Activated naive CD4-positive, alpha-beta T cell treated with anti-CD3 and anti-CD28 coated beads, Interleukin-2, amount 50 U/mL, for 16 hours (primary cell): ENCODE results near the gene RPL41.
"Not testable (repeated sequence)": the region's sequence is repeated elsewhere in the genome, so short reads cannot be mapped to it uniquely, and the experiment has no call there.

ENCODE experiments used
- DNase-seq: peaks from one replicate; pipeline ENCODE4 v3.0.0-alpha.2; 2020

Gene RPL41

DNA sequence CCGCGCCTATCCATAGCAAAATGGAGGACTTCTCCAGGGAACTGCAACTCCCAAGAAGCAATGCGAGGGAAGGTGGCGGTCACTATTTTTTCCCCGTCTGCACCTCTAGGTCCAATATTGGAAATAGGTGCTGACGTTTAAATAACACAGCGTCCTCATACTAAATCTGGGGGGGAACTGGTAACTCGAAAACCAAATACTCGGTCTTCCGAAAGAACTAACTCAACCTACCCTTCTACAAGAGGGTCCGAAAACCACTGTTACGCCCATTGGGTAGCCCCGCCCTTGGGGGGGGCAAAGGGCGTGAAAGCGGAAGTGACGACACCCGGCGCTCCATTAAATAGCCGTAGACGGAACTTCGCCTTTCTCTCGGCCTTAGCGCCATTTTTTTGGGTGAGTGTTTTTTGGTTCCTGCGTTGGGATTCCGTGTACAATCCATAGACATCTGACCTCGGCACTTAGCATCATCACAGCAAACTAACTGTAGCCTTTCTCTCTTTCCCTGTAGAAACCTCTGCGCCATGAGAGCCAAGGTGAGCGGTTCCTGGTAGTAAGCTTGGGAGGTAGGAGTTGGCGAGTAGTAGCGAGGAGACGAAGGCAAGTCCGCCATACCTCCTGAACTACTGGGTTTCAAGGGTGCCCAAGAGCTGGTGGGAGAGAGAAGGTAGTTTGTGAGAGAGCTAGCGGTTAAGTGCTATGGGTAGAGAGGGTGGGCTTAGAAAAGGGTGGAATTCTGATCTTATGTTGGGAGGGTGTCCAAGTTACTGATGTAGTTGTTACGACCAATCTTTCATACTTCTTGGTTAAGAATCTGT is at the start of gene RPL41:
Gene RPL41, plus strand, starts transcription at position 367 of the 815 bp plus-strand sequence.
- DNase-seq = peak; percentile 91

DNA sequence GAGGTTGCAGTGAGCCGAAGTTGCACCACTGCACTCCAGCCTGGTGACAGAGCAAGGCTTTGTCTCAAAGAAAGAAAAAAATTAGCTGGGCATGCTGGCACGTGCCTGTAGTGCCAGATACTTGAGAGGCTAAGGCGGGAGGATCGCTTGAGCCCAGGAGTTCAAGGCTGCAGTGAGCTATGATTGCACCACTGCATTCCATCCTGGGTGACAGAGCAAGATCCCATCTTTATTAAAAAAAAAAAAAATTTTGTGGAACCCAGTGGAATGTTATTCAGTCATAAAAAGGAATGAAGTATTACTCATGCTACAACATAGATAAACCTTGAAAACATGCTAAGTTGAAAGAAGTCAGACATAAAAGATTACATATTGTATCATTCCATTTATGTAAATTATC is 44.8 kb upstream of the RPL41 start:
- no peak for DNase-seq

DNA sequence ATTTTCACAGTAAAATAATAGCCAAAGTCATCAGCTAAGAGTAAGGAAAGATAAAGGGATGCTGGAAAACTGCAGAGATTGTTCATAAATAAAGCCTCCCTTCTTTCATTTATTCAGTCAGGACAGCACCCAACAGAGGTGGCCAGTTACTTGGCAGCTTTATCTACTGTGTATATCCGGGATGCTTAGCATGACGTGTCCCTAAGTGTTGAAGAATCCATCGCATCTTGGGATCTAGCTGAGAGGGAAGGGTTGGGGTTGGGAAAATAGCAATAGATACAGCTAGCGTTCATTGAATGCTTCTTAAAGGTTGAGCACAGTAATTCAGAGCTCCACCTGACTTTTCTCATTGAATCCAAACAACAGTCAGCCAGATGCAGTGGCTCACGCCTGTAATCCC is 42.0 kb upstream of the RPL41 start:
- no peak for DNase-seq

DNA sequence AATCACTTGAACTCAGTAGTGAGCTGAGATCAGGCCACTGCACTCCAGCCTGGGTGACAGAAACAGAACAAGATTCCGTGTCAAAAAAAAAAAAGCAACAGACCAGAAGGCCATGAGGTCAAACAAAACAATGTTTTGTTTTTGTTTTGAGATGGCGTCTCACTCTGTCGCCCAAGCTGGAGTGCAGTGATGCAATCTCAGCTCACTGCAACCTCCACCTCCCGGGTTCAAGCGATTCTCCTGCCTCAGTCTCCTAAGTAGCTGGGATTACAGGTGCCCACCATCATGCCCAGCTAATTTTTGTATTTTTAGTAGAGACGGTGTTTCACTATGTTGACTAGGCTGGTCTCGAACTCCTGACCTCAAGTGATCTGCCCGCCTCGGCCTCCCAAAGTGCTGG is 38.5 kb upstream of the RPL41 start:
- not testable (repeated sequence) for DNase-seq

DNA sequence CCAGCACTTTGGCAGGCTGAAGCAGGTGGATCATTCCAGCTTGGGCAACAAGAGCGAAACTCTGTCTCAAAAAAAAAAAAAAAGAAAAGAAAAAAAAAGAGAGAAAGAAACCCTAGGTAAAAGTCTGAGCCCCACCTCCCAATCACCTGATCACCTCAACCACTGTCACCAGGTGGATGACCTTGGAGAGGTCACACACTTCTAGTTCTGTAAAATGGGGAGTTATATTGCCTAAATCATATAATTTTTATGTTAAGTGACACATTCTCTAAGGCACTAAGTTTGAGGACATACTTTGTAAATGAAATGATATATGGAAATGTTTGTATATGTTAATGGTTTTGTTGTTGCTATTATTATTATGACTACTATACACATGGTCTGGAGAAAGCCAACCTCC is 38.0 kb upstream of the RPL41 start:
- no peak for DNase-seq

DNA sequence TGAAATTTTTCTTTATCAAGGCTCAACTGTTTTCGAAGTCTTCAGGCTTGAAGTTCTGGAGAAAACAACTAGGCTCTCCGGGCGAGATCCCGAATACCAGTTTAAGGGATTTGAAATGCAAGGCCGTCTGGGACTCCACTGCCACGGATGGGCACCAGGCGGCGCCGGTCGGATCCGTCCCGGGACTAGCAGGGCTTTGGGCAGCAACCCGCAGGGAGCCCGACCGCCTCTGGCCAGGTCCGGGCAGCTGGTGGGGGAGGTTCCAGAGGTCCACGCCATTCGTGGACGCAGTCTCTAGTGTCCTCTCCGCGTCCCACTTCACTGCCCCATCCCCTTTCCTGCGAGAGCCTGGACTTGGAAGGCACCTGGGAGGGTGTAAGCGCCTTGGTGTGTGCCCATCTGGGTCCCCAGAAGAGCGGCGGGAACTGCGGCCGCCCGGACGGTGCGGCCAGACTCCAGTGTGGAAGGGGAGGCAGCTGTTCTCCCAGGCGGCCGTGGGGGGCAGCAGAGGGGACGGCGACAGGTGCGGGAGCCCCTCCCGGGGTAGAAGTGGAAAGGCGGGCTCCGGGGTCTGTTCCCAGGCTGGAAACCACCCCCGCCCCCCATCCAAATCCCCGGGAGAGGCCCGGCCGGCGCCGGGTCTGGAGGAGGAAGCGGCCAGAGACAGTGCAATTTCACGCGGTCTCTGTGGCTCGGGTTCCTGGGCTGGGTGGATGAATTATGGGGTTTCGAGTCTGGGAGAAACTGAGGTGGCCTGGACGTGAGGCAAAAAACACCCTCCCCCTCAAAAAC is 37.3 kb upstream of the RPL41 start:
- peak; percentile 58 for DNase-seq

DNA sequence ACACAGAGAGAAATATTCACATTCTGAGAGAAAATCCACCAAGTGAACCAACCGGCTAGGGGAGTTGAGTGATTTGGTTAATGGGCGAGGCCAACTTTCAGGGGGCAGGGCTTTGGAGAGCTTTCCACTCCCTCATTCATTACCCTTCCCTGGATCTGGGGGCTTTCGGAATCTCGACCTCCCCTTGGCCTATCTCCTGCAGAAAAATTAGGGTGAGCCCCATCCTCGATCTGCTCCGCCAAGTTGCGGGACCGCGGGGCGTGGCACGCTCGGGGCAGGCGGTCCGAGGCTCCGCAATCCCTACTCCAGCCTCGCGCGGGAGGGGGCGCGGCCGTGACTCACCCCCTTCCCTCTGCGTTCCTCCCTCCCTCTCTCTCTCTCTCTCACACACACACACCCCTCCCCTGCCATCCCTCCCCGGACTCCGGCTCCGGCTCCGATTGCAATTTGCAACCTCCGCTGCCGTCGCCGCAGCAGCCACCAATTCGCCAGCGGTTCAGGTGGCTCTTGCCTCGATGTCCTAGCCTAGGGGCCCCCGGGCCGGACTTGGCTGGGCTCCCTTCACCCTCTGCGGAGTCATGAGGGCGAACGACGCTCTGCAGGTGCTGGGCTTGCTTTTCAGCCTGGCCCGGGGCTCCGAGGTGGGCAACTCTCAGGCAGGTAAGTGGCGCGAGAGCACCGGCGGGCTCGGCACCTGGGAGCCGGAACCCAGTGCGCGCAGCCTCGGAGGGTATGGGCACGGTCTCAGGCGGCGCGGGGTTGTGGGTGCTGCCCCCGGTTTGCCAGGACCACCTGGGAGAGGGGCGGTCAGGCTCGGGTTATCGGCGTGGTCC is 36.5 kb upstream of the RPL41 start, which contains the start of gene ERBB3:
Gene ERBB3, plus strand, starts transcription at position 443 of the 833 bp plus-strand sequence. Its CDS starts 136 bp downstream, at position 579.
- DNase-seq = peak; percentile 69

DNA sequence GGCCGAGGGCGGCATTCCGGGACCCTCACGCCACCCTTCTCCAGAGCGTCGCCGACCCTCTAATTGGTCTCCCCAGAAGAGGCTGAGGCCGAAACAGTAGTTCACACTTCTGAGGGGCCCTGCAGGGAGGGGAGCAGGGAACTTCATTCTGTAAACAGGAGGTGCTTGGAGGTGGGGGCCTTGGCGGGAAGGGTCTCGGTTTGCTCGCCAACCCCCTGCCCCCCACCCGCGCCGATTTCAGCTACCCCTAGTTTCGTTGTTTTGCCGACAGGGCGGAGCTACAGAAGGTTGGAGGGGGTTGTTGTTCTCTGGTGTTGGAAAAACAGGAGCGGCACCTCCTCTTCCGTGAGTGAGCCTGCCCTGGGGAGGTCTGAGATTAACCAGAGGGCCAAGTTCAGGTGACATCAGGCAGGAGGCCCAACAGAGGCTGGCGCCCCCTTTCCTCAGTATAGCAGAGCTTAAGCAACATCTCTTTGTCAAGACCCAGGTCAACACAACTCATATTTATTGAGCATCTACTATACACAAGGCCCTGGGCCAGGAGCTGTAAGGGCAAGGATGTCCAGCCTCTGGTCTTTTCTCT is 35.8 kb upstream of the RPL41 start:
- no peak for DNase-seq

DNA sequence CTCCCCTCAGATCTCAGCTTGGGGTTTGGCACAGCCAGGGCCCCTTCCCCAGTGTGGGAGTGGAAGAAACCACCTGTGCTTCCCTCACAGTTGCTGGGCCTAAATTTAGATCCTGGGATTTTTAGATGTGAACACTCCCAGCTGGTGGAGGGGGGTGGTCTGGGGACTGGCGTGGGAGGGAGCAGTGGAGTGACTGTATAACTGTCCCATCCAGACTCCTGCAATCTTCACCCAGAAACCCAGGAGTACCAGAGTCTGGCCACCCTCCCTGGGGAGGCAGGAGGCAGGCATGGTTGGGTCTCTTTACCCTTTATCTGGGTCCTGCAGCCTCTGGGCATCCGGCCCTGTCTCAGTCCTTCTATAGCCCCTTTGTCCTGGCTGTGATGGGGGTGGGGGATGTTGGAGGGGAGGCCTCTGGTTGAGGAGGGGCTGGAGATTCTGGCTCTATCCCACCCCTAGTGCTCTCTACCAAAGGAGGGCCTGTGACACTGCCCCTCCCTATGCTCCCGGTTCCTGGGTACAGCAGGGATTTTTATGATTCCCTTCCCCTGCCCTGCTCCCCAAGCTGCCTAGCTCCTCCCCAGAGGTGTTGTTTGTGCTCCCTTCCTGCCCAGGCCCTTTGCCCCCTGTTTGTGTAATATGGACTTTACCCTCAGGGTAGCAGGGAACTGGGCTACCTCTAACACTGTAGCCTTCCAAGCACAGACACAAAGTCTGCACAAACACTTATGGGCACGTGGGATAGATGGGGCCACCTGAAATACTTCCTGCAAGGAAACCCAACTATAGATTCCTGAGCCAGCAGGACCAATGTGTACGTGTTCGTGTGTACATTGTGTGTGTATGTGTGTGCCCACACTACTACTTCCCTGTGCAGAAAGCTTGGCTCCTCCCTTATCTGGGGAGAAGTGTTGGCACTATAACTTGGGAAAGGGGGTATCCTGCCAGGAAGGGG is 34.8 kb upstream of the RPL41 start:
- DNase-seq = no peak

DNA sequence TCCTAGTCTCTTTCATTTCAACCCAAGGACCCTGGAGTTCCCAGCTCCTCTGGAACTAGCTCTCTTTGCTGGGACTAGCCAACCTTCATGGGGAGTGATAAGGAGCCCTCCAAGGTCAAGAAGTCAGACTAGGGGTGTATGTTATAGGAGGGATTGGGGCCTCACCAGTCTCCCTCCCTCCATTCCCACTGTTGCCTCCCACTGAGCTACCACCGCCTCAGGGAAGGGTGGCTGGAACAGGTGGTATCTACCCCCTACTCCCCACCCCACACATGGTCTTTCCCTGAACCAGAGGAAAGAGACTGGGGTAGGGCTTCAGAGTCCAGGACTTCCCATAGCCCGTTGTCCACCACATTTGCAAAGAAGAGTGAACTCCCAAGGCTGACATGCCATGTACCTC is 34.1 kb upstream of the RPL41 start:
- DNase-seq = no peak

DNA sequence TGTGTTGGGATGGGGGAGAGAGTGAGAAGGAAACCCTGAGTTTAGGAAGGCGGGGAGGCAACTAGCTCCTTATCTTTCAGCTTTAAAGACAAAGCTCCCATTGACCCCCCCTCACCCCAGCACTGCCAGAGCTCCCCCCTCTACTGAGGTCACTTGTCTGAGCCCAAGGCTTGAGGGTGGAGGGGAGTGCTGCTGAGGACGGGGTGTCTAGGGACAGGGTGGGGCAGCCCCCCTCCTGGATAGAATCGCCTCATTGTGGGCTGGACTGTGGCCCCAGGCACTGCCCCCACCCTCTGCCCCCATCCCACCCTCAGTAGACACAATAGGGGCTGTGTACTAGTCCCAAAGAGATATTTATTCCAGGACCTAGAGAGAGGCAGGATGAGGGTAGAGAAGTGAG is 33.5 kb upstream of the RPL41 start:
- no peak for DNase-seq

DNA sequence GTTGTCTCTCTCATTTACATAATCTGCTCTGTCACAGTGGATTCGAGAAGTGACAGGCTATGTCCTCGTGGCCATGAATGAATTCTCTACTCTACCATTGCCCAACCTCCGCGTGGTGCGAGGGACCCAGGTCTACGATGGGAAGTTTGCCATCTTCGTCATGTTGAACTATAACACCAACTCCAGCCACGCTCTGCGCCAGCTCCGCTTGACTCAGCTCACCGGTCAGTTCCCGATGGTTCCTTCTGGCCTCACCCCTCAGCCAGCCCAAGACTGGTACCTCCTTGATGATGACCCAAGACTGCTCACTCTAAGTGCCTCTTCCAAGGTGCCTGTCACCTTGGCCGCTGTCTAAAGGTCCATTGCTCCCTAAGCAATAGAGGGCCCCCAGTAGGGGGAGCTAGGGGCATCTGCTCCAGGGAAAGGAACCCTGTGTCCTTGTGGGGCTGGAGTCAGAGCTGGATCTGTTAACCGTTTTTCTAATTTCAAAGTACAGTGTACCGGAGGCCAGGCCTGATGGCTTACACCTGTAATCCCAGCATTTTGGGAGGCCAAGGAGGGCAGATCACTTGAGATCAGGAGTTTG is 31.4 kb upstream of the RPL41 start:
- DNase-seq = no peak

DNA sequence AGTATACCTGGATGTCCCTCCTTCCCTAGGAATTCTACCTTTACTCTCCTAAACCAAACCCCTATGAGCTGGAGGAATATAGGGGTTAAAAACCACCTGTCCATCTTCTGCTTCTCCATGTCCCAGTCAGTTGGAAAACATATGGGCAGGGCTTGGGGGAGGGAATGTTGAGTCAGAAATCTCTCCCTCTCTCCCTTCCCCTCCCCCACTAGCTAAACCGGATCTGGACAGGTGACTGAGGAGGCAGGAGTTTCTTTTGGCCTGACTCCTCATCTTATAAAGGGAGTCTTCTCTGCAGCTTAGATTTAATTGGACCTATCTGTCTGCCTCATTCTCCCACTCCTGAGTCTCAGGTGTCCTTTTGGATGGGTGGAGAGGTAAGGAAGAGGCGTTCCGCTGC is 30.3 kb upstream of the RPL41 start:
- no peak for DNase-seq

DNA sequence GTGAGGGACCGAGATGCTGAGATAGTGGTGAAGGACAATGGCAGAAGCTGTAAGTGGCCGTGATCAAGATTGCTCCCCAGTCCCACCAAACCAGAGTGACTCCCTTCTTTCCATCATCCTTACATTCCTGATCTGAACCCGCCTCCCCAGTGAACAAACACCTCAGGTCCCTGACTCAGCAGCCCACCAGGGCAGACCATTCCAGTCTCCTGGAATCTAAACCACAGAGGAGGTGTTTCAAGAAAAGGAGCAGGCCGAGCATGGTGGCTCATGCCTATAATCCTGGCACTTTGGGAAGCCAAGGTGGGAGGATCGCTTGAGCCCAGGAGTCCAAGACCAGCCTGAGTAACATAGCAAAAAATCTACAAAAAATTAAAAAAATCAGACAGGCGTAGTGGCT is 29.8 kb upstream of the RPL41 start:
- DNase-seq = no peak

DNA sequence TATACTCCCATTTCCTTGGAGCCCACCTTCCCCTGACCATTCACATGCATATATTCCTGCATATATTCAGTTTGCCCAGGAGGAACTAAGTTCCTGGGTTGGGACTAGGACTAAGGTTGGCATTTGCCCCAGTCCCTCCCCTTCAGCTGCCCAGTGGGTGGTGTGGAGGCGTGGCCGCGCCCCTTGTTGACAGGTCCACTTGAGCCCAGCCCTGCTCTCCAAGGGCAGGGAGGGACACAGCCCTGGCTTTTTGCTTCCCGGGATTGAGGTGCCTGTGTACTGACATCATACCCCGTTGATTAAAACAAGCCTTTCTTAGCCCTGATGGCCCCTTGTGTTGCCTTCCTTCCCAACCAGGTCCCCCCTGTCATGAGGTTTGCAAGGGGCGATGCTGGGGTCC is 29.2 kb upstream of the RPL41 start:
- DNase-seq = no peak

DNA sequence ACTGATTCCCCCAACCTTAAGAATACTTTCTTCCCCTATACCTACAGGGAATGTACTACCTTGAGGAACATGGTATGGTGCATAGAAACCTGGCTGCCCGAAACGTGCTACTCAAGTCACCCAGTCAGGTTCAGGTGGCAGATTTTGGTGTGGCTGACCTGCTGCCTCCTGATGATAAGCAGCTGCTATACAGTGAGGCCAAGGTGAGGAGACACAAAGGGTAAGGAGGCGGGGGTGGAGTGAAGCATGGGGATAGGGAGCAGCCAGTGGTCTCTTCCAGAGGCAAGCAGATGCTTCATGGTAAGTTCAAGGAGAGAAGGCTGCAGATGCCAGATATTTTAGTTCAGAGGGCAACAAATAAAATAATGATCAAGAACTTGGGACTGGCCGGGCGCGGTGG is 18.7 kb upstream of the RPL41 start:
- no peak for DNase-seq

DNA sequence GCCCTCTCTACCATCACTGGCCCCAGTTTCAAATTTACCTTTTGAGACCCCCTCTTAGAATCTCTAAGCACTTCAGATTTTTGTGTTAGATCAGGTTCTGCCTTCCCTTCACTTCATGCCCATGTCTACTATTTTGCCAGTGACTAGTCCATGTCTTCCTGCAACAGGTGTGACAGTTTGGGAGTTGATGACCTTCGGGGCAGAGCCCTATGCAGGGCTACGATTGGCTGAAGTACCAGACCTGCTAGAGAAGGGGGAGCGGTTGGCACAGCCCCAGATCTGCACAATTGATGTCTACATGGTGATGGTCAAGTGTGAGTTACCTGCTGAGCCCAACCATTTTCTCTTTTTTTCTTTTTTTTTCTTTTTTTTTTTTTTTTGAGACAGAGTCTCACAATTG is 17.8 kb upstream of the RPL41 start:
- DNase-seq = no peak

DNA sequence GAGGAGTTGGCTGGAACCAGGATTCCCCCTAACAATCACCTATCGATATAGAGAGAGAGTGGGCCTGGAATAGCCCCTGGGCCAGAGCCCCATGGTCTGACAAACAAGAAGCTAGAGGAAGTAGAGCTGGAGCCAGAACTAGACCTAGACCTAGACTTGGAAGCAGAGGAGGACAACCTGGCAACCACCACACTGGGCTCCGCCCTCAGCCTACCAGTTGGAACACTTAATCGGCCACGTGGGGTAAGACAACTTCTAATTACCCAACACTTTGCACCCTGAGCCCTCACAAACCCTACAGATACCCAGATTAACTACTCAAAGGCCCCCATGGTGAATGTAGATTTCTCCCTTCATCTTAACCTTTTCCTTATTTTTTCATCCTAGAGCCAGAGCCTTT is 16.6 kb upstream of the RPL41 start:
- no peak for DNase-seq

DNA sequence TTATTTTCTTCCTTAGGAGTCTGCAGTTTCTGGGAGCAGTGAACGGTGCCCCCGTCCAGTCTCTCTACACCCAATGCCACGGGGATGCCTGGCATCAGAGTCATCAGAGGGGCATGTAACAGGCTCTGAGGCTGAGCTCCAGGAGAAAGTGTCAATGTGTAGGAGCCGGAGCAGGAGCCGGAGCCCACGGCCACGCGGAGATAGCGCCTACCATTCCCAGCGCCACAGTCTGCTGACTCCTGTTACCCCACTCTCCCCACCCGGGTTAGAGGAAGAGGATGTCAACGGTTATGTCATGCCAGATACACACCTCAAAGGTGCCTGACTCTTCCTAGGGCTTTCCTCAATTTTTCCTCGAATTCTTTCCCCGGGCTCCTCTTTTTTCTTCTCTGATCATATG is 15.4 kb upstream of the RPL41 start:
- no peak for DNase-seq

DNA sequence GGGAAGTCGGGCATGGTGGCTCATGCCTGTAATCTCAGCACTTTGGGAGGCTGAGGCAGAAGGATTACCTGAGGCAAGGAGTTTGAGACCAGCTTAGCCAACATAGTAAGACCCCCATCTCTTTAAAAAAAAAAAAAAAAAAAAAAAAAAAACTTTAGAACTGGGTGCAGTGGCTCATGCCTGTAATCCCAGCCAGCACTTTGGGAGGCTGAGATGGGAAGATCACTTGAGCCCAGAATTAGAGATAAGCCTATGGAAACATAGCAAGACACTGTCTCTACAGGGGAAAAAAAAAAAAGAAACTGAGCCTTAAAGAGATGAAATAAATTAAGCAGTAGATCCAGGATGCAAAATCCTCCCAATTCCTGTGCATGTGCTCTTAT is 13.8 kb upstream of the RPL41 start:
- DNase-seq = no peak

DNA sequence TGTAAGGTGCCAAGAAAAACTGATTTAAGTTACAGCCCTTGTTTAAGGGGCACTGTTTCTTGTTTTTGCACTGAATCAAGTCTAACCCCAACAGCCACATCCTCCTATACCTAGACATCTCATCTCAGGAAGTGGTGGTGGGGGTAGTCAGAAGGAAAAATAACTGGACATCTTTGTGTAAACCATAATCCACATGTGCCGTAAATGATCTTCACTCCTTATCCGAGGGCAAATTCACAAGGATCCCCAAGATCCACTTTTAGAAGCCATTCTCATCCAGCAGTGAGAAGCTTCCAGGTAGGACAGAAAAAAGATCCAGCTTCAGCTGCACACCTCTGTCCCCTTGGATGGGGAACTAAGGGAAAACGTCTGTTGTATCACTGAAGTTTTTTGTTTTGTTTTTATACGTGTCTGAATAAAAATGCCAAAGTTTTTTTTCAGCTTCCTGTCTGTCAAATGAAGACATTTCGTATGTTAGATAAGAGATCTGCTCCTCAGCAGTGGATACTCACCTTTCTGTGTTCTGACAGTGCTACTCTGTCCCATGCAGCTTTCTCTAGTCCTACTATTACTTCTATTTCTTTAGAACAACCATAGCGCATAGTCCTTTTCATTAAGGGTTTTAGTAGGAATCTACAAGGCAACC is 13.2 kb upstream of the RPL41 start:
- DNase-seq = no peak
